Activated T-cell treated with anti-CD3 and anti-CD28 coated beads for 4 hours (primary cell): Measurements from ENCODE around the gene CDO1.
A peak's percentile ranks its signal among the peaks of the same experiment; 100 is the strongest.

ENCODE experiments used
- DNase-seq: peaks from one replicate; pipeline ENCODE4 v3.0.0-alpha.2; 2020

The CDO1 gene

DNA sequence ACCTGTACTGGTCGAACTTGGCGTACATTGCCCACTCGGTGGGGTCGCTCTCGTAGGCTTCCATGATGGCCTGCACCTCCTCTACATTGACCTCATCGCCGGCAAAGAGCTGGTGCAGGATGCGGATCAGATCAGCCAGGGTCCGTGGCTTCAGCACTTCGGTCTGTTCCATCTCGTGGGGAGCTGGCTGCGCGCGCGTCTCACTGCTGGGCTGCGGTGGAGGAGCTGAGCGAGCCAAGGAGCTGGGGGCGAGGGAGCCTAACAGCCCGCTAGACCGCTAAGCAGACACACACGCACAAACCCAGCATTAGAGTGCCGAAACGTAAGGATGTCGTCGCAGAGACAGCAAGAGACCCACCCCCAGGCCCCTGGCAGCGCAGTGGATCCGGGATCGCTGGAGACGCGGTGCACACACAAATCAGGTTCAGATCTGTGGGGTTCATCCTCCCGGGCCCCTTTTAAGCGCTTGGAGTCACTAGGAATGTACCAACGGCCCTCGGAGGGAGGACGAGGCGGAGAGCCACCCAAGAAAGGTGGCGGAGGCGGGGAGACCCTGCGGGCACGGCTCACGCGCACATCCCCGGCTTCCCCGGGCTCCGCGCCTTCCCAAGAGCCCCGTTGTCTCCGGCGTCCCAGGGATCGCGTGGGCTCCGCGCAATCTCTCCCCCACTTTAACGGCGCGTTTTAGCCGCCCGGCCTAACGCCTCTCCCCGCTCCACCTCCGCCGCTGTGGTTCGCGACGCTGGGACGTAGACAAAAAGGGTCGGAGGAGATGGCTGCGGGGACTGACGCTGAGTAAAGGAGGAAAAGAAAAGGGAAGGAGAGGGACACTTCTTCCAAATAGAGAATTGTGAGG is at the start of gene CDO1:
Gene CDO1, minus strand, starts transcription at position 434 of the 856 bp plus-strand sequence. Its CDS starts 262 bp downstream, at position 172.
- DNase-seq, result no peak

DNA sequence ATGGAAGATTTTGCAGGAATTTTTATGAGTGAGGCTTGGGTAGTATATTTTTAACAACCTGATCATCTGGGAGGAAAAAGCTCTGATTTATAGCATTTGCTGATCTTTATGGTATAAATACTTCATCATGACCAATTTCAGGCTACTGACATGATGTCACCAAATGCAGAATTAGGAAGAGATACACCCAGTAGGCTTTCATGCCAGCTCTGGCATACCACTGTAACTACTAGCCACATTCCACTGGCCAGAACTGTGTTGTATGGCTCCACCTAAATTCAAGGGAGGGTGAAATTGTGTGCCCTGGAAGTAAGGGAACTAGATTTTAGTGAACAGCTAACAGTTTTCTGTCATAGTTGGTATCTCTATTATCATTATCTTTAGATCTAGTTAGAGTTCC is 42.9 kb upstream of the CDO1 start:
- DNase-seq, result no peak

GRCh38 chr5:115858396-115858795 is 41.9 kb upstream of the CDO1 start:
- DNase-seq, result no peak

GRCh38 chr5:115857626-115858349 is 41.3 kb upstream of the CDO1 start:
- no peak for DNase-seq

GRCh38 chr5:115857057-115857479 is 40.6 kb upstream of the CDO1 start:
- DNase-seq, result no peak

DNA sequence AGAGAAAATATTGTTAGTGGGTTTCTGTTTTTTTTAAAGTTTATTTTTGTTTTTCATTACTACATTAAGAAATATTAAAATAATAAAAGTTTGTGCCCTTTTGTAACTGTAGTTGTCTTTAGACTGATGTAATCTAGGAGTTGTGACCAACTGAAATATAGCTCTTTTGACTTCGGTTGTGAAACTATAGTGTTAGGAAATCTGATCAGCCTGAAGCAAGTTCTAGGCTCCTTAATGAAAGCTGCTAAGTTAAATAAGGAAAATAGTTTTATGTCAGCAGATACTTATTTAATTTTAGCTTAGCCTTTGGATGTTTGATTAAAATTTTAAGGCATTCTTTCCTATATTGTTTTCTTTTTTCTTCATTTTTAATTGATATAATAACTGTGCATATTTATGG is 39.5 kb upstream of the CDO1 start:
- DNase-seq, result no peak

GRCh38 chr5:115854139-115854538 is 37.7 kb upstream of the CDO1 start:
- no peak for DNase-seq

- DNase-seq, result no peak
Measured at GRCh38 chr5:115850744-115851416, 34.4 kb upstream of the CDO1 start.

- no peak for DNase-seq
Measured at GRCh38 chr5:115849258-115849798, 32.9 kb upstream of the CDO1 start.

DNA sequence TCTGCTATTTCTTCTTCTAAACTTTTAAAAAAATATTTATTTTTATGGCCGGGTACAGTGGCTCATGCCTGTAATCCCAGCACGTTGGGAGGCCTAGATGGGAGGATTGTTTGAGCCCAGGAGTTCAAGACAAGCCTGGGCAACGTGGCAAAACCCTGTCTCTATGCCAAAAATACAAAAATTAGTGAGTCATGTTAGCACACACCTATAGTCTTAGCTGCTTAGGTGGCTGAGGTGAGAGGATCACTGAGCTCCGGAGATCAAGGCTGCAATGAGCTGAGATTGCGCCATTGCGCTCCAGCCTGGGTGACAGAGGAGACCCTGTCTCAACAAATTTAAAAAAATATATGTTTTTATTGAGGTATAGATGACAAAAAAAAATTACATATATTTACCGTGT is 30.8 kb upstream of the CDO1 start:
- no peak for DNase-seq

DNA sequence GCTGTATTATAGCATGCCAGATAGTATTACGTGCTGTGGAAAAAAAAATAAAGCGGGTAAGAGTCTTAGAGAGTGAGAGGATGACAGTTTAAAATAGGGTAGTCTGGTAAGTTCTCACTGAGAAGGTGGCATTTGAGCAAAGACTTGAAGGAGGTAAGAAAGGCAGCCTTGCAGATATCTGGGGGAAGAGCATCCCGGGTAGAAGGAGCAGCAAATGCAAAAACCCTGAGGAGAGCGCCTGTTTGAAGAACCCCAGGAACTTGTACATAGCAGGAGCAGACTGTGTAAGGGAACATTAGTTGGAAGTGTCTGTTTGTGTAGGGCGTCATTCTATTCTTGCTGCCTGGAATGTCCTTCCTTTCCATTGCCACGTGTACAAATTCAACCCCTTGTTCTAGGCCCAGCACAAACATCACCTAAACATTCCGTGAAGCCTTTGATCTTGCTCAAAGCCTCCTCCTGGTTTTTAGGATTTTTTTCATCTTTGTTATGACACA is 27.9 kb upstream of the CDO1 start:
- DNase-seq, result no peak

DNA sequence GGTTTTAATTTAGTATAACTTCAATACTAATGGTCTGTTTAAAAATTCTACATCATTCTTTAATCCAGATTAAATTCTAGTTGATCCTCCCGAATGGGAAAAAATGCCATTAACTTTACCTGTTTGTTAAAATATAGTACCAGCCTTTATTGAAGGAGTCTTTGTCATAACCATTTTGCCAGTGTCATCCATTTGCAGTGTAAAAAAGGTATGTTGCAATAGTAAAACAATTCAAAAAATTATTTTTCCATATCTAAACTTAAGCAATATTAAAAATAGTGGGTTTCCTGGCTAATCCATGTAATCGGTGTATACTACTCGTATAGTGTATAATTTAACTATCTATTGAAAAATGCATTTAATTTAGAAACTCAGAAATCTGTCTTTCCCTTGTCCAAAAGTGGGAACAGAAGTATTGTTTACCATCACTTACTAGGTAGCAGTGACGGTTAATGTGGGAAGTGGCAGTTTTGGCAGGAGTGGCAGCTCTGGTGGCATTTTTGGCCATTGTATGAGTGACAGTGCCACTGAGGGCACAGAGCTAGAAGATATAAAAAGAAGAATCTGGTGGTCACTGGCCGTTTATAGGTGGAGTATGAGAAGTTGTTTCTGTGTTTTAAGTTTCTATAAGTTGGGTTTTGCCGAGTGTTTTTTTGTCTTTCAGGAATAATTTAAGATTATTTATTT is 27.1 kb upstream of the CDO1 start:
- no peak for DNase-seq

DNA sequence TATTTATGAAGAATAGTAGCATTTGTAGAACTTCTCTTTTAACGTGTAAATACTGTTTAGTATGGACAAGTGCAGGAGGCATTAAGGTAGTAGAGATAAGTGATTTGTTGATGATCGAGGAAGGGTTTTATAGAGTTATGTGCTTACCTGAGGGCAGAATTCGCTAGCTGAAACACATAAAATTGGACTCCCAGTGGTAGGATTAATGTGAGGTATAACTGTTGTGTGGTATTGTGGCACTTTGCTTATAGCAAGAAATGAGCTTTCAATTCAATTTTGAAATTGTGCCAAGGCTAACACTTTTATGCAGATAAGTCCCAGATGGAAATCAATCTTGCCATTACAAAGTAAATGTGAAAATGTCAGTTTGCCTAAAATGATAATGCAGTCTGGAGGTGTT is 26.5 kb upstream of the CDO1 start:
- DNase-seq, result no peak

DNA sequence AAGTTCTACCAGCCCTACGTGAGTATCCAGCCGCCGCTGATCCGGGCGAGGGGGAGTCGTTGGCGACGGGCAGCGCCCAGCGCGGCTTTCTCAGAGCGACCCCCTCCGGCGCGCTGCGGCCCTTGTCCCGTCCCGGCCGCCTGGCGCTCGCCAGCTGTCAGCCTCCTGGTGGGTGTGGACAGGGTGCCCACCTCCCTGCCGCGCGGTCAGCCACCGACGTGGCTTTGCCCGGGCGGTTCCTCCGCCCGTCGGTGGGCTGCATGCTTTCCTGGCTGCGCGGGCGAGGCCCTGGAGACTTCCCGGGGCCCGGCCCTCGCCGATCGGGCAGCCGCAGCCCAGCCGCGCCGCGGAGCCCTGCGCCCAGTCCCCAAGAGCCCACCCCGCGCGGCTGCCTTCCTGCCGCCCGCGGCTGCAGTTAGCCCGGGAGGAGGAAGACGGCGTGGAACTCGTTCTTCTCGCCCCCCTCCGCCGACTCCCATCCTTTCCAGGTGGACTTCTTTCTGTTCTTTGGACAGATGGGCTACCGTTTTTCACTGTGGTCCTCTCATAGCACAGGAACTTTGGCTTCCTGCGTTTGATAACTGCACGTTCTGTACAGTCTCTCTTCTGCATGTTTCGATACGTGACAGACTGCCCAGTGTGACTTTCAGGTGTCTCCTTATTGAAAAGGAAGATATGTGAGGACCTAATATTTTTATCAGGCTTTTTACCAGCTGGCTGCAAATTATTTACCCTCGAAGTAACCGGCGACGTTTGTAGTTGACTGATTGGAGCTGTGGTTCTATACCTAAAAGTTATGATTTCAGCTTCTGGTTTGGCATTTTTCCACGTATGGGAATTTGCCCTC is 25.9 kb upstream of the CDO1 start:
- DNase-seq, result no peak

DNA sequence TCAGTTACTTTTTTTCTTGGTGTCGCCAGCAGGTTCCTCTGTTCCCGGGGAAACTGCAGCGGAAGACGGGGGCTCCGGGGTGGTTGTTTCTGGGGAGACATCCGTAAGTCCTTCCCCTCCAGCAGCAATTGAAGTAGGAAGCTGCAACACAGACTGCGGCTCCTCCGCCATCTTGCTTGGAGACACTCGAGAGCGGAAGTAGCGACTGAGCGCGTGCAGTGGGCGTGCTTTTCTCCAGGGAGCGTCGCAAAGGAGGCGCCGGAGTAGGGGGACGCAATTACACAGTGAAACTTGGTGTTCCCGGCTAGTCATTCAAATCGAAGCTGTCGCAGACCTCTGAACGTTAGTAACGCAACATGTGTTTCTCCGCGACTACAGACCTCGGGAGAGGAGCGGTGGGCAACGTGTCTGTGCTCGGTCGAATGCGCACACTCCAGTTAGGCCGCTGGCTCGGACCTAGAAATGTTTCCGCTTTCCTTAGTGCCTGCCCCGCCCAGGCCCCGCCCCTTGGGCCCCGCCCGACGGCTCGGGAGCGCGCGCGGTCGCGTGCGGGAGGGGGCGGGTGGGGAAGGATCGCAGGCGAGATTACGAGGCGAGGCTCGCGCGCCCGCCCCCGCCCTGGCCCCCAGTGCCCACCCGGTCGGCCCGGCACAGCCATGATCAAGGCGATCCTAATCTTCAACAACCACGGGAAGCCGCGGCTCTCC is 25.1 kb upstream of the CDO1 start, which contains the start of the genes AP3S1 and ATG12:
Gene AP3S1, plus strand, starts transcription at position 554 of the 707 bp plus-strand sequence. Its CDS starts 103 bp downstream, at position 657.
Gene ATG12, minus strand, starts transcription at position 184 of the 707 bp plus-strand sequence. Its CDS starts 13 bp downstream, at position 171.
- DNase-seq, result peak; percentile 90

DNA sequence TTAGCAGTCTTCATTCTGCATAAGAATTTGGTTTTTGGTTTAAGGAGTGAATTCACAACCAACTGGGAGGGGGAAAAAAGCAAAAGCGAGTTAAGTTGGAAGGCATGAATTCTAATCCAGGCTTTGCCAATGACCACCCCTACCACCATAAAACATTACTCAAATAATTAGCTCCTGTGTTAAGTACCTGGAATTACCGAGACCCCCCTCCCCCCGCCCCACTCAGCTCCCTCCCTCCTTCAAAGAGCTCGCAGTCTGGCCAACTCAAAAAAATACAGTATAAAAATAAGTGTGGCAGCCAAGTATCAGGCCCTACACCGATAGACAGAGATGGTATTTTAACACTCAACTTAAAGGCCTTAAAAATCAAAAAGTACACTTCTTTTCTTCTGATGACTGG is 24.4 kb upstream of the CDO1 start:
- no peak for DNase-seq

GRCh38 chr5:115838885-115839518 is 22.5 kb upstream of the CDO1 start:
- DNase-seq, result no peak

DNA sequence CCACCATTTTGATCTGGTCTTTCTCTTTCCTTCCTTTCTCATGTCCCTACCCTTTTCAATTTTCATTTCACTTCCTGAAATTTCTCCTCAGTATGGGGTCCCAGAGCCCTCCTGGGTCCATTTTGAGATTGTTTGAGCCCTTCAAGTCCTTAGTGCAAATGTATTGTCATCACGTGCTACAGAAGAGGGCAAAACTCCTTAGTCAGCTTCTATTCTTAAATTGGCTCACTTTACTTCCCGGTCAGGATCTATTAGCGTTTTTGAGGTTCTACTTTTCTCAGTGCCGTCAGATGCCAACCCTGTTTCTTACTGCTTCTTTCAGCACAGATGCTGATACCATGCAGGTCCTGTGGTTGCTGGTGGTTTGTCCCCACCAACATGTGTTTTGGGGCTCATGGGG is 19.0 kb upstream of the CDO1 start:
- no peak for DNase-seq

DNA sequence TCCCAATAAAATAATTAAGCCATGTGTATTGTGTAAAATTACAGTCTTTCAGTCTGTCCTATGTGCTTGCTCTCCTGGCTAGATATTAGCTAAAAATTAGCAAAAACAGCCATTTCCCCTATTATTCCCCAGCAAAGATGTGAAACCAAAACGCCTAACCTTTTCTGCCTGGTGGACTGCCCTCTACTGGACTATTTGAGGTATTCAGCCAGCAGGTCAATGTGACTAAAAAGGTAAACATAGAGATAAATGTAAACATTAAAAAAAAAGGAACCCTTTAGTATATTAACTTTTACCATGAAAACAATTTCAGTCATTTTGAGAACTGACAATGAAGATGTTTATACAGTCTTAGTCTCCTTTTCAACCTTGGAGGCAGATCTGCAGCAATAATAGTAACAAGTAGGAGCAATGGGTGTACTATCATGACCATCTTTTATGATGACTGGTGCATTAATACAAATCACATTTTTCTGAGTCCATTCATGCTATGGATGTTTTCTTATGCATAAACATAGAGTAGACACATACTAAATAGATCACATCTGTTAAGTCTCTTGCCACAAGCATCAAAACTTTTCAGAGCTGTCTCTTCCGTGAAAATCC is 14.8 kb upstream of the CDO1 start:
- no peak for DNase-seq

DNA sequence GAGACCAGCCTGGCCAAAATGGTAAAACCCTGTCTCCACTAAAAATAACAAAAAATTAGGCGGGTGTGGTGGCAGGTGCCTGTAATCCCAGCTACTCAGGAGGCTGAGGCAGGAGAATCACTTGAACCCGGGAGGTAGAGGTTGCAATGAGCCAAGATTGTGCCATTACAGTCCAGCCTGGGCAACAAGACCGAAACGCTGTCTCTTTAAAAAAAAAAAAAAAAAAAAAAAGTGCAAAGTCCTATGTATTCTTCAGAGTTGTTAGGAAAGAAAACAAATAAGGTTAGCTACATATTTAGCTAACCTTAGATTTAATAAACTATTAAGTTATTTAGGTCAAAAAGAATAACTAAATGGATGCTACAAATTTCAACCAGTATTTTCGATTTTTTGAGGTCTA is 13.5 kb upstream of the CDO1 start:
- no peak for DNase-seq
